ENCODE results near the gene KRTAP4-11. TPM values are rescaled to one million over a fixed set of nuclear protein-coding genes. Genes with fewer than 3 reads are reported as not detected.

KRTAP4-11 gene
- total and polyA plus RNA-seq, 2 of the 8 experiments (the other 6 are each of a cell fraction or from before 2014, with no cell fraction given), result not detected

- TF ChIP-seq NRF1 (IDR thresholded peaks at IDR 0.05; ENCODE audit: low read depth, low read length), result no peak
- no peak for TF ChIP-seq EGR1 (IDR thresholded peaks at IDR 0.05; ENCODE audit: borderline replicate concordance, low read depth, low read length)
- TF ChIP-seq KDM5A (IDR thresholded peaks at IDR 0.05; ENCODE audit: low read length), result no peak
- TF ChIP-seq TAF7 (optimal IDR thresholded peaks at IDR 0.05; ENCODE audit: borderline replicate concordance, low read depth, low read length), result no peak
- TF ChIP-seq TBP (IDR thresholded peaks at IDR 0.05; ENCODE audit: low read depth, low read length), result no peak
Observed at GRCh38 chr17:41073676-41074075, 44.5 kb downstream of the KRTAP4-11 start (continued).
